ENCODE data around the gene STMND1. TPM values are rescaled to one million over a fixed set of nuclear protein-coding genes. Genes with fewer than 3 reads are reported as not detected.

STMND1 gene
- total RNA-seq, 1 experiment from 2014 or later: 0.26 TPM

GRCh38 chr6:17159240-17159639 is 57.4 kb downstream of the STMND1 start:
- Histone ChIP-seq H3K9me2 (ENCODE audit: insufficient read depth) (no peaks in the 10 kb centered on the region), H3K36me3 (ENCODE audit: low read depth) (no peaks in the 10 kb centered on the region), H3K27ac (no peak overlapping the region), H4K20me1 (ENCODE audit: insufficient read depth) (no peaks in the 10 kb centered on the region), H3K27me3 (ENCODE audit: insufficient read depth, low read depth) (no peaks in the 10 kb centered on the region), H3K4me3 (no peak overlapping the region), H3K79me2 (ENCODE audit: low read depth) (no peaks in the 10 kb centered on the region), H3F3A (ENCODE audit: insufficient read depth, low read depth) (no peaks in the 10 kb centered on the region), H3K4me1 (replicated peaks; ENCODE audit: insufficient read depth) (no peaks in the 10 kb centered on the region), H3K4me2 (no peak overlapping the region), H2AFZ (no peak overlapping the region), H3K9me3 (ENCODE audit: insufficient read depth, low read depth) (no peaks in the 10 kb centered on the region)
- no TSS peak for BruUV-seq (replicated peaks)
- intact Hi-C loops (cut with micrococcal nuclease; ENCODE audit: unreplicated experiment): loop anchor here (5.0 kb wide), 1 partner anchor 658 kb away; no protein-coding TSS in a partner anchor
- no peak for DNase-seq
- ChIA-PET CTCF (no interaction called here), POLR2A (ENCODE audit: unreplicated experiment) (no interaction called here)
- TF ChIP-seq, protein P1, sequence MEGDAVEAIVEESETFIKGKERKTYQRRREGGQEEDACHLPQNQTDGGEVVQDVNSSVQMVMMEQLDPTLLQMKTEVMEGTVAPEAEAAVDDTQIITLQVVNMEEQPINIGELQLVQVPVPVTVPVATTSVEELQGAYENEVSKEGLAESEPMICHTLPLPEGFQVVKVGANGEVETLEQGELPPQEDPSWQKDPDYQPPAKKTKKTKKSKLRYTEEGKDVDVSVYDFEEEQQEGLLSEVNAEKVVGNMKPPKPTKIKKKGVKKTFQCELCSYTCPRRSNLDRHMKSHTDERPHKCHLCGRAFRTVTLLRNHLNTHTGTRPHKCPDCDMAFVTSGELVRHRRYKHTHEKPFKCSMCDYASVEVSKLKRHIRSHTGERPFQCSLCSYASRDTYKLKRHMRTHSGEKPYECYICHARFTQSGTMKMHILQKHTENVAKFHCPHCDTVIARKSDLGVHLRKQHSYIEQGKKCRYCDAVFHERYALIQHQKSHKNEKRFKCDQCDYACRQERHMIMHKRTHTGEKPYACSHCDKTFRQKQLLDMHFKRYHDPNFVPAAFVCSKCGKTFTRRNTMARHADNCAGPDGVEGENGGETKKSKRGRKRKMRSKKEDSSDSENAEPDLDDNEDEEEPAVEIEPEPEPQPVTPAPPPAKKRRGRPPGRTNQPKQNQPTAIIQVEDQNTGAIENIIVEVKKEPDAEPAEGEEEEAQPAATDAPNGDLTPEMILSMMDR (conservative IDR thresholded peaks at IDR 0.05): no peak
- no peak for TF ChIP-seq EZH2 (IDR thresholded peaks at IDR 0.05; ENCODE audit: low read depth)

- no TSS peak for BruUV-seq (replicated peaks)
- POLR2A ChIA-PET (ENCODE audit: unreplicated experiment): no interaction called here
Measured at GRCh38 chr6:17161076-17161475, 59.2 kb downstream of the STMND1 start.

DNA sequence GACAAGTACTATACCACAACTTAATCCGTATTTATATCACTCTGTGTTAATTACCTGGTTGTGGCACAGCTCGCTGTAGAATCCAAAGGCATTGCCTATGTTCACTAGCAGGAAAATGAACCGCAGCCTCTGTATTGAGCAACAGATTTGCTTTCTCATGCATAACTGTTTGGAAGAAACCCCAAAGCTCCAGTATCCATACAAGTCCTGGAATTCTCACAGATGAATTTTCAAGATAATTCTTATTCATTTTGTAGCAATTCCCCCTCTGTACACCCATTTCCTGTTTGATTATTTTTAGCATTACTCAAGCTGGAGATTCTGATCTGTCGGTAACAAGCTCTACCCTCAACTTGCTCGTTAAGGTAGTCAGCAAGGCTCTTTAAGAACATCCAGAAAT is 63.5 kb downstream of the STMND1 start:
- intact Hi-C loops (cut with micrococcal nuclease; ENCODE audit: unreplicated experiment): loop anchor here (10.0 kb wide), 1 partner anchor 109 kb away; no protein-coding TSS in a partner anchor
- no TSS peak for BruUV-seq (replicated peaks)

More at GRCh38 chr6:17161076-17161475, 59.2 kb downstream of the STMND1 start:
- CTCF ChIA-PET: no interaction called here
- no peaks in the 10 kb centered on the region for H3F3A ChIP-seq (ENCODE audit: insufficient read depth, low read depth)
- intact Hi-C loops (cut with micrococcal nuclease; ENCODE audit: unreplicated experiment): loop anchor here (10.0 kb wide), 1 partner anchor 114 kb away; no protein-coding TSS in a partner anchor
- no peaks in the 10 kb centered on the region for H3K79me2 ChIP-seq (ENCODE audit: low read depth)
- no peak overlapping the region for H3K27ac ChIP-seq
- H3K36me3 ChIP-seq (ENCODE audit: low read depth): no peaks in the 10 kb centered on the region
- H3K9me3 ChIP-seq (ENCODE audit: insufficient read depth, low read depth): no peaks in the 10 kb centered on the region
- H3K4me3 ChIP-seq: no peak overlapping the region
- H2AFZ ChIP-seq: no peak overlapping the region
- no peak overlapping the region for H3K4me2 ChIP-seq
- H3K9me2 ChIP-seq (ENCODE audit: insufficient read depth): no peaks in the 10 kb centered on the region
- no peaks in the 10 kb centered on the region for H3K27me3 ChIP-seq (ENCODE audit: insufficient read depth, low read depth)
- H3K4me1 ChIP-seq (replicated peaks; ENCODE audit: insufficient read depth): no peaks in the 10 kb centered on the region
- H4K20me1 ChIP-seq (ENCODE audit: insufficient read depth): no peaks in the 10 kb centered on the region
- no peak for TF ChIP-seq EZH2 (IDR thresholded peaks at IDR 0.05; ENCODE audit: low read depth)
- TF ChIP-seq, protein P1 (conservative IDR thresholded peaks at IDR 0.05): no peak
- DNase-seq: no peak

More for the DNA sequence above, 63.5 kb downstream of the STMND1 start:
- no peak overlapping the region for H3K4me2 ChIP-seq
- CTCF ChIA-PET: interaction anchor here (0.7 kb wide), 1 partner anchor 806 kb away, joined by 3 read pairs; no protein-coding TSS in a partner anchor
- no peaks in the 10 kb centered on the region for H3K36me3 ChIP-seq (ENCODE audit: low read depth)
- H3K27ac ChIP-seq: no peak overlapping the region
- no peak for DNase-seq
- H3F3A ChIP-seq (ENCODE audit: insufficient read depth, low read depth): no peaks in the 10 kb centered on the region
- TF ChIP-seq, protein P1 (conservative IDR thresholded peaks at IDR 0.05): no peak
- no peak for TF ChIP-seq EZH2 (IDR thresholded peaks at IDR 0.05; ENCODE audit: low read depth)
- H3K79me2 ChIP-seq (ENCODE audit: low read depth): no peaks in the 10 kb centered on the region
- no peak overlapping the region for H3K4me3 ChIP-seq
- H2AFZ ChIP-seq: no peak overlapping the region
- no peaks in the 10 kb centered on the region for H3K9me2 ChIP-seq (ENCODE audit: insufficient read depth)
- H3K4me1 ChIP-seq (replicated peaks; ENCODE audit: insufficient read depth): no peaks in the 10 kb centered on the region
- no peaks in the 10 kb centered on the region for H3K27me3 ChIP-seq (ENCODE audit: insufficient read depth, low read depth)
- H3K9me3 ChIP-seq (ENCODE audit: insufficient read depth, low read depth): no peaks in the 10 kb centered on the region
- POLR2A ChIA-PET (ENCODE audit: unreplicated experiment): no interaction called here
- no peaks in the 10 kb centered on the region for H4K20me1 ChIP-seq (ENCODE audit: insufficient read depth)
